Body of pancreas (tissue), 4 donors: ENCODE measurements around the gene BCLAF3.
A peak's percentile ranks its signal among the peaks of the same experiment; 100 is the strongest.

ENCODE experiments used
- CTCF ChIP-seq, 7 experiments: fragments of 450-650 bp in 4 of 7; fragments of 200-600 bp in 3 of 7; sonication (generic) in 3 of 7; IDR thresholded peaks; one replicate each; pipeline ENCODE4 v1.5.1; 2016 to 2019; ENCODE audit warnings: antibody characterized with exemption in 7 of 7
- POLR2A ChIP-seq, 3 donors: fragments of 450-650 bp; IDR thresholded peaks; one replicate each; pipeline ENCODE4 v1.6.1; 2016; ENCODE audit warnings: antibody characterized with exemption in 3 of 3, mild to moderate bottlenecking in 2 of 3

- TF ChIP-seq CTCF (IDR thresholded peaks at IDR 0.05) (peak; percentile 63 to 96 (median 84)), POLR2A (IDR thresholded peaks at IDR 0.05) (peak in 1 of 3 donors; percentile 12)
These were observed at the start of gene BCLAF3 for GRCh38 chrX:19990556-19991349.
